KG1 (cell line): ENCODE data around the gene SPON1.
"Not testable (repeated sequence)": the region's sequence is repeated elsewhere in the genome, so short reads cannot be mapped to it uniquely, and the experiment has no call there.

Source experiments
- DNase-seq: peaks from one replicate; lab custom pipeline; 2025; lab: John Stamatoyannopoulos, UW

Gene SPON1

GRCh38 chr11:14041565-14041964 is 79.0 kb downstream of the SPON1 start:
- DNase-seq = no peak

DNA sequence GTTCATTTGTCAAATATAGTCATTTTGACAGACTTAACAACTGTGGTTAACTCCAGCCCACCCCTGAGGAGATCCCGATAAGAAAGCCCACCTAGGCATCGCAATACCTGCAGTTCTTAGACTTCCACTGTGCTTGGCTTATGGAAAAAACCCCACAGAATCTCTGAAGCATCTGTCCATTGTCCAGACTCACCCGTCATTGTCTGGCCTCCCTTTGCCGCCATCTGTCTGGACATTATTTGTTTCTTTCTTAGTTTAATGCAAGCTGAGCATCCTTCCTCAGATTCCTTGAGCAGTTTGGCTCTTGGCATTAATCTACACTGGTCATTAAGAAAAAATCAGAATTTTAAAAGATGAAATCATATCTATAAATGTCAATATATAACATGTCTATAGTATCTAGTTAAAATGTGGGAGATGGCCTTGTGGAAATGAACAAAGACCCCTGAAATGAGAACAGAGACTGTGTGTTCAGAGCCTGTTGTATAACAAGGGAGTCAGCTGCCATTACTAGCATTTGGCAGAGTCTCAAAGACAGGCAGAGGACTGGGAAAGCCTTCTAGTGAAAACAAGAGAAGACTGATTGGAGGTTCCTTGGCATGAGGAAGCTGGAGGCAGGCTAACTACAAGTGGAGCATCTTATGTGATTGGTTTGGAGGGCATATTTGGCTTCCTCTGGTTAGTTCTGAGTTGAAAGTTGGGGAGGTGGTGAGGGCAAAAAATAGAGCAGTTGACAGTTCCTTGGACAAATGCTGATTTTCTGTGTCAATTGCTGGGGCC is 80.4 kb downstream of the SPON1 start:
- no peak for DNase-seq

DNA sequence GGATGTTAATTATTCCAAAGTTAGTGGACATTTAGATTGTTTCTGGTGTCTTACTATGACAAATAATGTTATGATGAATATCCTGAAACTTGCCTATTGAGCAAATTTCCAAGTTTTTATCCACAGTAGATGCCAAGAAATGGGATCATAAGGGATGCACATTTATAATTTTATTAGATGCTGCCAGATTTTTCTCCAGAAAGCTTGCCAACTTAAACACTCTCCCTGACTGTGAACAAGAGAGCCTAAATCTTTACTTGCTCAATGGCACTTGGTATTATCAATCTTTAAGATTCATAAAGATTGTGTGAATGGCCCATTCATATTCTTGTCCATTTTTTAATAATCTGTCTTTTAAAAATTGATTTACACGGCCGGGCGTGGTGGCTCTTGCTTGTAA is 82.4 kb downstream of the SPON1 start:
- DNase-seq = no peak

GRCh38 chr11:14045417-14045816 is 82.9 kb downstream of the SPON1 start:
- DNase-seq = no peak

GRCh38 chr11:14052198-14052597 is 89.7 kb downstream of the SPON1 start:
- DNase-seq = no peak

DNA sequence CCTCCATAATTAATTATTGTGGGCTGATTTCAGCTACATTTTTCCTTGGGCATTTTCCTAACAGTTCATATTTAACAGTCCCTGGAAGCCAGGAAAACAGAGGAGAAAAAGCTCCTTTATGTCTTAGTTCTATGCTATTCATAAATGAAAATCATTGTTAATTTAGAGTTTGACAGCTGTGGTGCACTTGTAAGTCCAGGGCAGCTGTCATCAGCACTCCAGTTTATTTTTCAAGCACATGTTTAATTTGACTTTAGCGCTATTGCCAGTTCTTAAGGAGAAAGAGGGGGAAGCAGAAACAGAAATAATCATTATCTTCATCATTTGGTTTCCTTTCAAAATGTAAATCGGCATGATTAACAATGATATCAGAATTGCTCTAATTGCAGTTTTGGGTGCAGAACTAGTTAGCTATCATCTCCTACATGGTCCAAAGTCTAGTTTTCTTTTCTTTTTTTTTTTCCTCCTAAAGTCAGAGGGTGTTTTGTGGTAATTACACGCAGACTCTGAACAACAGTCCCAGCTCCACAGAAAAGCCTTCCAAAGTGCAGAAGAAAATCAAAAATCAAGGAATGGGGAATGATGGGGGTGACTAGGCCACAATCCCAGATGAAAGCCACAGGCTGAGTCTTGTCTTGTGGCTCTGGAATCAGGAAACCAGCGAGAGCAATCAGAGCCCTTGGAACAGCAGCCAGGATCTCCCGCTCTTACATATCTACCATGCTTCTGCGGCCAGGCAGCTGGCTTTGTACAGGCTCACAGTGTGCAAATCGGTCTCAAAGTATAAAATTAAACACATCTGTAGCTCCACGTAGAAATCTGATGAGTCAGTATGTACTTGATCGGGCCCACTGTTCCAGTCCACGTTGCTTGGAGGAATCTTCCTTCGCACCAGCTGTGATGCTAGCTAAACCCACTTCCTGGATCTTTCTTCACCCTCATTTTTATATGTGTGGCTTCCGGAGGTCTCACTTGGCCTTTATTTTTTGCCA is 91.9 kb downstream of the SPON1 start:
- no peak for DNase-seq

DNA sequence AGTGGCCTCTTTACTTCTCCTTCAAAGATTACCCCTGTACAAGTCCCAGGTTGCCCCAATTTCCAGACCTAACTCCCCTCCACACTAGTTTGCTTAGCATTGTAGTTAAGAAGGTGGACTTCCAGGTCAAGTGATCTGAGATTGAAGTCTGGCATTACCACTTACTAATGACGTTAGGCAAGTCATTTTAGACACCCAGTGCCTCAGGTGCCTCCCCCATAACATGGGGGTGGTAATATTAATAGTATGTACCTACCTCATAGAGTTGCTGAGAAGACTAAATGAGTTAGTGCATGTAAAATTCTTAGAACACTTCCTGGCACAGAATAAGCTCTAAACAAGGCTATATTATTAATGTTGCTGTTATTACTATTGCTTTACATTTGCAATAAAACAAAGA is 93.4 kb downstream of the SPON1 start:
- no peak for DNase-seq

DNA sequence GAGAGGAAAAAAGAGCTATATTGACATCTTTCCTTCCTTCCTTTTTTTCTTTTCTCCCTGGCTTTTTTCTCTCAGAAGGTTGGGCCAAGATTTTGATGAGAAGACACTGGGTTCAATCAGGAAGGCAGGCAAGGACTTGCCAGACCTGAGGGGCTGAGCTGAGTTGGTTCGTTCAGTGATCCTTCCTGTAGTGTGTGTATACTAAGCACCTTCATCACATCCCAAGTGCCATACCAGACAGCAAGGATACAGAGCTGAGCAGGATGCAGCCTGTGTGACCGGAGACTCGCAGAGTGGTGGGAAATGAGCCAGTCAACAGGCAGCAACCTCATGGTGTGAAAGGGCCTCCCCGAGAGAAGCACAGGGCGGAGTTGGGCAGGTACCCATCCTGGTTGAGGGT is 95.5 kb downstream of the SPON1 start:
- no peak for DNase-seq

DNA sequence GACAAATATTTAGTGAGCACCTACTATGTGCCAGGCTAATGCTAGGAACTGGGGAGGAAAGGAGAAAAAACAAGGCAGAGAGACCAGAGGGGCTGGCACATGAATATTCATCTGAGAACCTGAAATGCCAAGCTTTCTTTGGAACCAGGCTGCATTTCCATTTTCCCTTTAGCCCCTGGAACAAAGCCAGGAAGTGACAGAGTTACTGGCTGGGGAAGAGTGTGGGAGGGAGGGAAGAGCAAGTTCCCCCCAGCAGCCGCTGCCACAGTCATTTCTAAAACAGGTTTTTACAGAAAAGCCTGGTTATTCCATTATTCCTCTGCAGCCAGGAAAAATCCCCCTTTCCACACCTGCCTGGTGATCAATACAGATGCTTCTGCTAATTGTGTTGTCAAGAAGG is 97.0 kb downstream of the SPON1 start:
- no peak for DNase-seq

DNA sequence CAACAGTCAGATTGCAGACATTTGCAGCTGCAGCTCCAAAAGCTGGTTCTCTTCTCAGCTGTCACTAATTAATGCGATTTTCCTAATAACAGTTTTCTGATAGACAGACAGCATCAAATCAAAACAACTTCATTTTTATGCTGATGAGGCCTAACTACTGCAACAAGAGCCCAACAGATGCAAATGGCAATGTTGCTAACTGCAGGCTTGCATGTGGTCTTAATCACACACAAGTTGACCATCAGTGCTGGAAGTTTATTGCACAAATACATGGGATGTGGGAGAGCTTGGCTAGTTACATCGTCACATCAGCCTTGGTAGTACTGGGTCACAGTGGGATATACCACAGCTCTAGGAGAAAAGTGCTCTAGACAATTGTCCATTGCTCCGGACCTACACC is 99.2 kb downstream of the SPON1 start:
- no peak for DNase-seq

DNA sequence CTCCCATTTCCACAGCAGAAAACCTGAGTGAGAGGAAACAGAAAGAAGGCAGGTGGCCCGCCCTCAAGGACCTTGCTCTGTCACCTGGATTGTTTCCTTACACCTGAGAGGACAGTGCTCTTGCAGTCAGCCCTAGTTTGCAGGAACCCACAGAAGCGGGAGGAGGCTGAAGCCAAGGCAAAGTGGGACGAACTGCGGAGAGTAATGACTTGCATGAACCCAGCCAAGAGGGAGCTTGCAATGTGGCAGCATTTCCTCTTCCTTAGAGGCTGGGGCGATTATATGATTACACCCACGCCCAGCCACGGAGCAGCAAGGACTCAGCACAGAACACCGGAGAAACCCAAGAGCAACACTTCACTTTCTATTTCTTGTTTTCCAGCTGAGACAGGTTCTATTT is 102.6 kb downstream of the SPON1 start:
- DNase-seq = no peak

- DNase-seq = no peak
These were observed 103.2 kb downstream of the SPON1 start for GRCh38 chr11:14065681-14066080.

DNA sequence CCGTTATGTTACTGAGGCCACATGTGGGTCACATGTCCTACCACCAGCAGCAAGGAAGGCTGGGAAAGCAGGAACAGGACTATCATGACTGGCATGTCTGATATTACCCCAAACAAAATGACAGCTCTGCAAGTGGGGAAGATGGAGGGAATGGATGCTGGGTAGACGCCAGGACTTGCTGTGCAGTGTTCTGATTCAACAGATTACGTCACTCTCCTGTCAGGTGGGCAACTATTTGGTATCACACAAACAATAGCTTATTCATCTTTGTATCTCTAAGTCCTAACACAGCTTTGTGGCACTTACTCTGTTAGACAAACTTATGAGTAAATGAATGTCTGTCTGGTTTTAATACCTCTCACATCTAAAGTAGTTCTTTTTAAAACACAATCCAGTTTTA is 105.2 kb downstream of the SPON1 start:
- no peak for DNase-seq

- no peak for DNase-seq
These were observed 108.4 kb downstream of the SPON1 start for GRCh38 chr11:14070896-14071295.

GRCh38 chr11:14073849-14074476 is 111.4 kb downstream of the SPON1 start:
- DNase-seq = no peak

DNA sequence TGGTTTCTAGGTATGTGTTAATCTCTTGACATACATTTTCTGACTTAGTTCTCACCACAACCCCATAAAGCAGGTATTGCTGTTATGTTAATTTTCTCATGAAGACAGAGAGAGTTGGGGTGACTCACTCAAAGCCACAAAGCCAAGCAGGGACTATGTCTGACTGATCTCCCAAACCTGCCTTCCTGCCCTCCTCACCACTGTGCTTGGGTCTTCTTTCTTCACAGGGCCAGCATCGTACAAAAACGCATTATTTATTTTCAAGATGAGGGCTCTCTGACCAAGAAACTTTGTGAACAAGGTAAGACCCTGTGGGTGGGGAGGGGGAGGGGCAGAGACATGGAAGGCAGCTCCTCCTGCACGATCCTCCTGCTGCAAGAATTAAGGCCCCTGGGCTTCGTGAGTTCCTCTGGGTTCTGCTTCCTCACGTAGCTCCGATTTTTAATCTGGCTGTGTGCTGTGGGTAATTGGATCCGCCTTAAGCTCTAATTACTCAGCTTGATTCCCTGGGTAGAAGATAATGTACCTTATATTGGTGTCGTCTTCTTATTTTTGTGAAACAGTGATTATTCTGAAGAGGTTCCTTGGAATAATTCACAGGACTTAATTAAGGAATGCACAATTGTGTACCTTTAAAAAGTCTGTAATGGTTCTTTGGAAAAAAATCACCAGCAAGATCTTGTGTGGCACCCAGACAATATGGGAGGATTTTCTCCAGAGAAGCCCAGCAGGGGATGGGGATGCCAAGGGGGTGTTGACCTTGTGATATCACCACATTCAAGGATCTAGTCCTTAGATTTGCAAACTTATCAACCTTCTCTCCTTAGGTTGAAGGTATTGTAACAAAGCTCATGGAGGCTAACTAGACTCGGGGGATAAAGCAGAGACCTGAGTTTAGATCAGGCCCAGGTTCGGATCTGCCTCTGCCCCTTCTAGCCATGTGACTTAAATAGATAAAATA is 112.9 kb downstream of the SPON1 start:
- DNase-seq = no peak

GRCh38 chr11:14079011-14079410 is 116.5 kb downstream of the SPON1 start:
- no peak for DNase-seq

DNA sequence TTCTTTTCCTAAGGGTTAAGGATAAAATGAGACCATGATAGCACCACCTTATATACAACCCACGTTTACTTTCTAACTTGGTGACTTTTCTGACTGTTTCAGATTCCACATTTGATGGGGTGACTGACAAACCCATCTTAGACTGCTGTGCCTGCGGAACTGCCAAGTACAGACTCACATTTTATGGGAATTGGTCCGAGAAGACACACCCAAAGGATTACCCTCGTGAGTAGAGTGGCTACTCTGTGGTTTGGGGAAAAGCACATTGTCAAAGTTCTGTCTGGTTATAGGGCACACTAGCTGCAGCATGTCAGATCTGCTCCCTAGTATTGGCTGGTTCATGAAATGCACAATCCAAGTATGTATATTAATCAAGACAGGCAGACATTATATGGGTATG is 117.3 kb downstream of the SPON1 start:
- no peak for DNase-seq

DNA sequence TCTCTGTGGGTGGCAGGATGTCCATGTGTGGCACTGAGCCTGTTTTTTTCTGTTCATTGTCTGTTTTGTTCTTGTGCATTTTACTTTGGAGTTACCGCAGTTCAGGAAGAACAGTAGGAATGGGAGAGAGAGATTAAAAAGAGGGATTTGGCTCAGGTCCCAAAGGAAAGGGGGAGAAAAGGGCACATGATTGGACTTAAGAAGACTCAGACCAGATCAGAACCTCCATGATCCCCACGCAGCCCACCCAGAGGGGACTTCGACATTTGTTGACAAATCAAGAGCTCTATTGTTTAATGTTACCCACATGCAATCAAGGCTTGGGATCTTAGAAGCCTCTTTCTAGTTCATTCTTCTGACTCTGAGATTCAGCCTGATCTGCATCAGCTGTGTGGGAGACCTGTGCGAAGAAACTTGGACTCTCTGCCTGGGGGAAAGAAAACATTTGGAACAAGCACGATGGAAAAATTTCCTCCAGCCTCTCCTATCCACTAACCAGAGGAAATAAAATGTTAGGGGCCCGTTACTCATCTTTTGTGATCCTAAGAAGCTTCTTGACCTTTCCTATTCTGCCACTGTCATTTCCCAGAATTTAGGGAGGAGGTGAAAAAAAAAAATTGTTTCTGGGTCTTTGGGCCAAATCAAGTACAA is 119.2 kb downstream of the SPON1 start:
- DNase-seq = no peak

- DNase-seq = no peak
These were observed 119.8 kb downstream of the SPON1 start for GRCh38 chr11:14082338-14082737.

DNA sequence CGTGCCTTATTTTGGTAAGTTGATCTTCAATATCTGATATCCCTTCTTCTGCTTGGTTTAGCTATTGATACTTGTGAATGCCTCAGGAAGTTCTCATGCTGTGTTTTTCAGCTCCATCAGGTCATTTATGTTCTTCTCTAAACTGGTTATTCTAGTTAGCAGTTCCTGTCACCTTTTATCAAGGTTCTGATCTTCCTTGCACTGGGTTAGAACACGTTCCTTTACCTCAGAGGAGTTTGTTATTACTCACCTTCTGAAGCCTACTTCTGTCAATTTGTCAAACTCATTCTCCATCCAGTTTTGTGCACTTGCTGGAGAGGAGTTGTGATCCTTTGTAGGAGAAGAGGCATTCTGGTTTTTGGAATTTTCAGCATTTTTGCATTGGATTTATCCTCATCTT is 126.3 kb downstream of the SPON1 start:
- not testable (repeated sequence) for DNase-seq
